GM12892 (cell line): ENCODE results near the gene PPP1R13B.

Experiments
- POLR2A ChIP-seq: IDR thresholded peaks from 2 replicates; pipeline ENCODE4 v1.6.1; 2011; ENCODE audit warnings: low read depth, low read length, control low read depth
- POLR2AphosphoS5 ChIP-seq: IDR thresholded peaks from 2 replicates; pipeline ENCODE4 v1.6.1; 2011; ENCODE audit warnings: low read depth, low read length, control low read depth

GRCh38 chr14:103892247-103892646, 44.9 kb upstream of the PPP1R13B start:
- TF ChIP-seq POLR2A (no peak), POLR2AphosphoS5 (no peak)
